GM12801 (cell line): ENCODE data around the gene NOL3.

Experiments used
- CTCF ChIP-seq: IDR thresholded peaks from one replicate; pipeline ENCODE4 v1.5.1; 2011; ENCODE audit warnings: control low read depth; ENCODE audit not compliant: insufficient read length; ENCODE audit errors: extremely low read depth

Gene NOL3

GRCh38 chr16:67196881-67197280 is 26.5 kb downstream of the NOL3 start:
- TF ChIP-seq CTCF: no peak

- TF ChIP-seq CTCF: no peak
Observed at GRCh38 chr16:67197704-67198103, 27.4 kb downstream of the NOL3 start.

- no peak for TF ChIP-seq CTCF
Observed at GRCh38 chr16:67198238-67198734, 27.9 kb downstream of the NOL3 start.

- no peak for TF ChIP-seq CTCF
Observed at GRCh38 chr16:67199011-67199807, 28.9 kb downstream of the NOL3 start, which contains the start of gene ELMO3. TSS of gene ELMO3 (plus strand) at chr16:67199131. CDS start at chr16:67199327, 196 bp downstream.

GRCh38 chr16:67199808-67200198 is 29.5 kb downstream of the NOL3 start:
- no peak for TF ChIP-seq CTCF

- TF ChIP-seq CTCF: no peak
Observed at GRCh38 chr16:67200491-67200890, 30.2 kb downstream of the NOL3 start.

- no peak for TF ChIP-seq CTCF
Observed at GRCh38 chr16:67201411-67202345, 31.3 kb downstream of the NOL3 start.
